HG03520 (cell line): Measurements from ENCODE around the gene PNMA8B.

ENCODE experiments used
- ATAC-seq: cut with Tn5 transposase; IDR thresholded peaks from one replicate; pipeline ENCODE4 v1.9.1; 2021; ENCODE audit warnings: mild to moderate bottlenecking, moderate library complexity; ENCODE audit not compliant: unreplicated experiment

Gene PNMA8B

GRCh38 chr19:46487802-46488445 lies 7.7 kb downstream of the PNMA8B start:
- no peak for ATAC-seq

DNA sequence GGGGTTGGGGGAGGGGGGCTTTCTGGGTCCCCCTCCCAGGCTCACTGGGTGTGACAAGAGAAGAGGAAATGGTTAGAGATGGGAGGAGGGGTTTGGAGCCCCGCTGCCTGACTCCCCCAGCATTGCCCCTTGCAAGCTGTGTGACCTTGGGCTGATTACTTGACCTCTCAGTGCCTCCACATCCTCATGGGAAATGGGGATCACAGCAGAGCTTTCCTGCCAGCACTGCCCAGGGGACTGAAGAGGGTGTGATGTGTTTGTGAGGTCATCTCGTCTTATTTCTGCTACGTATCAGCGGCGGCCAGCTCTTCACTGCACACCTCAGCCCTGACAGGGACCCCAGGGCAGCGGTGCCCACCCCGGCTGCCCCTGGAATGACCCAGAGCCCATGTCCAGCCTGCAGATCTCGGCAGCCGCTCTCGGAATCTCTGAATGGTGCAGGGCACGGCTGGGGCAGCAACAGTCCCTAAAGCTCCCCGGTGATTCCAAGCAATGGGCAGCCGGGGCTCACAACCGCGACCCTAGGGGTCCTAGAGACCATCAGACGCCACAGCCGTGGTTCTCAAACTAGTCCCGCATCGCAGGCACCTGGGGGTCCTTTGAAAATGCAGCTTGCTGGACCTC lies 8.4 kb downstream of the PNMA8B start:
- ATAC-seq, result no peak

GRCh38 chr19:46486358-46486757 lies 9.3 kb downstream of the PNMA8B start:
- ATAC-seq, result no peak

GRCh38 chr19:46484656-46485055 lies 11.0 kb downstream of the PNMA8B start:
- no peak for ATAC-seq

DNA sequence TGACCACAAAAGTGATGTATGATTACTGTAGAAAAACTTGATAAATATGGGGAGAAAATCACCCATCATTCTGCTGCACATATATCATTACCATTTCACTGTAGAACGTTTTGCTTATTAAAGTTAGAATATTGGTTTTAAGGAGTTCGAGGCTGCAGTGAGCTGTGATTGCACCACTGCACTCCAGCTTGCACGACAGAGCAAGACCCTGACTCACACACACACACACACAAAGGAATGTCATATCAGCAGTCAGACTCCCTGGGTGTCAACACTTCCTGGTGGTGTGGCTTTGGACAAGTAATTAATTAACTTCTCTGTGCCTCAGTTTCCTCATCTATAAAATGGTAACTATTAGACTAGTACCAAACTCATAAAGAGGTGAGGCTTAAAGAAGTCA lies 13.0 kb downstream of the PNMA8B start:
- ATAC-seq, result no peak

DNA sequence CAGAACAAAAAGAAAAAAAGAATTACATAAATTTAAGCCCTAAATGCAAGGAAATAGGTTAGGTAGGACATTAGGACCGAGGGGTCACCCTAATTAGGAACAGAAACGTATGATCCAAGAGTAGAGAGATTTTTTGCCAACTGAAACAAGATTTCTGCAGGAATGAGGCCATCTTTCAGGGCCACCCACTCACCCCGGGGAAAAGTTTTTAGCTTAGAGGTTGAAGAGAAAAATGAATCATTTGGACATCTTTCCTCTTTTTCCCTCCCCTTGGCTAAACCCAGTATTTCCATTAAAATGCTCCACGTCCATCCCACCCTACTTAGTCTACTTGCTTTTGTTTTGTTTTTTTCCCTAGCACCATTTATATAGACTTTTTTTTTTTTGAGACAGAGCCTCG lies 13.7 kb downstream of the PNMA8B start:
- ATAC-seq, result no peak

DNA sequence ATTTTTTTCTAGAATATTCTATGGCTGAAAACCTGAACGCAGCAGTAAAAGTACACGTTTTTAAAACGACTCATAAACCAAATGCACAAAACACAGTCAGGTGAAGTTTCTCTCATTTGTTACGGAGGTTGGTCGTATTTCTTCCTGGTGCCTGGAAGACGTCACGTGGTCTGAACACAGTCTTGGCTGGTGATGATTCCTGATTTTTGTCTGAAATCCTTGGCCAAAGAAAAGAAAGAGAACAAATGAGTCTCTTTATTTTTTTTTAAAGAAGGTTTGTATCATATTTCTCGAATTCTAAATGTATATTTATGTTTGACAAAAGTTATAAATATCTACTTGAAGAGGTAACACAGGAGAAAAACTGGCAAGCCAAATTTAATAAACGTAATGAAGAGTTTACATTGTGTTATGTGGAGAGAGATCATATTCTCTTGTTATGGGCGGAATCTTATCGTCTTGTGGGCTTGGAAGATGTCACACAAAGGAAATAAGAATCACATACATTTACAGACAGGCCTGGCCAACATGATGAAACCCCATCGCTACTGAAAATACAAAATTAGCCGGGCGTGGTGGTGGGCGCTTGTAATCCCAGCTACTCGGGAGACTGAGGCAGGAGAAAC lies 14.3 kb downstream of the PNMA8B start:
- no peak for ATAC-seq

GRCh38 chr19:46480415-46480814 lies 15.3 kb downstream of the PNMA8B start:
- ATAC-seq, result no peak

DNA sequence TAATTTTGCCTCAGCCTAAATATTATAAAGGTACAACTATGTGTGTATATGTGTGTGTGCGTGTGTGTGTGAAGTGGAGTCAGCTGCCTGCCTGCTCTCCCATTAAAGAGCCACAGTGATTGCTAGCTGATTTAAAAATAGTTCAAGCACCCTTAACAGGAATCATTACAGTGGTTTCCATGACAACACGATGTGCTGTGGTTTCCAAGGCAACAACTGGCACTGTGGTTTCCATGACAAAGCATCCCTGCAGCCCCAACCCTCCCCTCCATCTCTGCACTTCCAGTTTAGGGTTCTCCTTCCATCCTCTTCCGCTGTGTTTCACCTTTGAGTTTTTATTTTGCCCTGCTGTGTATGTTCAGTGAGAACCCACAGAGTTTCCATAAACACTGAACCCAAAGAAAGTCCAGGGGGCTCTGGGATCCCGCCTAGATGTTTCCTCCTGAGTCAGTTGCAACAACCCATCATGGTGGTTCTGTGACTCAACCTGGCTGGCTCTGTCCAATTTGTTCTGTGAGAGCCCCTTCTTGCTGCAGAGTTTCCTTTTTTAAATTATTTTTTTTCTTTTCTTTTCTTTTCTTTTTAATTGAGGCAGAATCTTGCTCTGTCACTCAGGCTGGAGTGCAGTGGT lies 17.2 kb downstream of the PNMA8B start:
- ATAC-seq, result no peak

DNA sequence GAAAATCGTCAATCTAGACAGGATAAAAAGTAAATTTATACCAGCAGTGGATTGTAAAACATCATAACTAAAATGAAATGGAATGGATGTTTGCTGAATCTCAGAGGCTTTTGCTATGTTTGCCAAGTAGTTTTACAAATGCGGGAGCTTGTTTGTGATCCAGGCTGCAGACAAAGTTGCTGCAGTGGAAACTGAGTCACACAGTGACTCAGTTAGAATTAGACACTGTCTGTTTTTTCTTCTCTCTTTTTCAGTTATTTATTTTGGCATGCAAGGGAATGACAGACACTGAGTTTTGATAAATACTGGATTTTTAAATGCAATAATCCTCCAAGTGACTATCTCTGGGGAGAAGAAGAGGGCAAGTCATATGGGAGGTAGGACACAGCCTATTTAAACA lies 19.7 kb downstream of the PNMA8B start:
- ATAC-seq, result no peak

GRCh38 chr19:46474211-46474610 lies 21.5 kb downstream of the PNMA8B start:
- no peak for ATAC-seq

- no peak for ATAC-seq
Observed at GRCh38 chr19:46472592-46472991, 23.1 kb downstream of the PNMA8B start.

DNA sequence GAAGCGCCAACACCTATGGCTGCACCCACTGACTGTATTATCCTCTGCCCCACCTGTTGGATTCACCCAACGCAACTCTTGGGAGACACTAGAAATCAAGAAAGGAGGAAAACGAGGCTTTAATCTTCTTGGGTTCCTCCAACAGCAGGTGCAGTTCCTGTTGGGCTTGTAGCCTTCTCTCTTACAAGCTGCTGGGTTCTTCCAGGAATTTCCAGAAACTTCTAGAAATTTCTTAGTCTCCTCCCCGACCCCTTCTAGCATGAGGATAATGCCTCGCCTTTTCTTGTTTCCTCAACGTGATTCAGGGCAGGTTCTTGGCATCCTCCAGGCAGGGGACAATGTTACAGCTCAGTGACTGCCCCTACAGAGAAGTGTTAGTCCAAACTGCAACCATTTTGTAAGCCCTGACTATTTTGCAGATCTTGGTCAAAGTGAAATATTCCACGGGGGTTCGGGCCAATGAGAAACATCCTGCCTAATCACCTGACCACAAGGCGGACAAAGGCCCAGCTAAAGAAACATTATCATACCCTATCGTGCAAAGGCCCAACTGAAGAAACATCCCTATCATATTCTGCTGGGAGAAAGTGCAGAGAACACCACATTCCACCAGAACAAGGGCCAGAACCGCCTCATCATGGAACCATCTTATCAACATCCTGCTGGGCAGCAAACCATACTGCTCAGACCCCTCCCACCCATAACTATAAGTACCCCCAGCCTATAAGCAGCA lies 23.7 kb downstream of the PNMA8B start:
- ATAC-seq, result no peak

GRCh38 chr19:46471116-46471733 lies 24.4 kb downstream of the PNMA8B start, which contains the start of gene PNMA8A:
Gene PNMA8A, minus strand, starts transcription at chr19:46471563. Its CDS starts 528 bp downstream, at chr19:46471035.
- no peak for ATAC-seq

GRCh38 chr19:46470376-46470775 lies 25.3 kb downstream of the PNMA8B start:
- ATAC-seq, result no peak

DNA sequence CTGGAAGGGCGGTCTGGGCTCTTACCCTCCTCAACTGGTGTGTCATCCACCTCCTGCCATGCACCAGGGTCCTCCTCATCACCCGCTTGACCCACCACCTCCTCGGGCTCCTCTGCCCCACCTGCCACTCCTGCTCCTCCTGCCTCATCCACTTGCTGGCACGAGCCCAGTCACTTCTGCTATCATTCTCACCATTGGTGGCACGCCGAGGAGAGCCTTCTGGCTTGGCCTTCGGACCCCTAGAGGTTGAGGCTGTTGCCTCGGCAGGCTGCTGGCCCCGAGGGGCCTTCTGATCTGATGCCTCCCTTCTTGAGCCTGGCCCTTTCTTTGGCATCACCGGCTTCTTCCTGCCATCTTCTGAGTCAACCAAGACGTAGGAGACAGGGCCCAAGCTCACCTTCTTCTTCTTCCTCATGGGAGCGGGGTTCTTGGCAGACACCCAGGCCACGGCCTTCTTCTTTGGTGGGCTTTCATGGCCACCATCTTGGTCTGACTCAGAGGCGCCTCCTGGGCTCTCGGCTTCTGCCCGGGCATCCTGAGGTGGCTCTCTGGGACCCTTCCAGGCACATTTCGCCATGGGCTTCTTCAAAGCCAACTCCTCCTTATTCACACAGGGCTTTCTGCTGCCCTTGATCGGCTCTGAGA lies 26.0 kb downstream of the PNMA8B start:
- ATAC-seq, result no peak

GRCh38 chr19:46466536-46467196 lies 29.0 kb downstream of the PNMA8B start:
- no peak for ATAC-seq

- no peak for ATAC-seq
Observed at GRCh38 chr19:46463516-46463915, 32.2 kb downstream of the PNMA8B start.

DNA sequence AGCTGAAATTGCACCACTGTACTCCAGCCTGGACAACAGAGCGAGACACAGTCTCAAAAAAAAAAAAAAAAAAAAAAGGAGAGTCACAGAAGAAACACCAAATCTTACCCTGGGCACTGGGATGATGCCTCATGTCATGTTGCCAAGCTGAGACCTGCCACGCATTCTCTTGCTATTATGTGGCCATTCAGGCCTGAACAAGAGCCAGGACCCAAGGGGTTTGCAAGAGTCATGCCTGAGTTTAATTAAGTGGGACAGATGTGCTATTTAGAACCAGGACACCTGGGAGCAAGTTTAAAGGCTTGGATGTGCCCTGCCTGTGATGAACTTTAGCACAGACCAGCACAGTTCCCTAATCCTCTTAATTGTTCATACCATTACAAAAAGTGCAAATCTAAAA lies 34.1 kb downstream of the PNMA8B start:
- no peak for ATAC-seq

DNA sequence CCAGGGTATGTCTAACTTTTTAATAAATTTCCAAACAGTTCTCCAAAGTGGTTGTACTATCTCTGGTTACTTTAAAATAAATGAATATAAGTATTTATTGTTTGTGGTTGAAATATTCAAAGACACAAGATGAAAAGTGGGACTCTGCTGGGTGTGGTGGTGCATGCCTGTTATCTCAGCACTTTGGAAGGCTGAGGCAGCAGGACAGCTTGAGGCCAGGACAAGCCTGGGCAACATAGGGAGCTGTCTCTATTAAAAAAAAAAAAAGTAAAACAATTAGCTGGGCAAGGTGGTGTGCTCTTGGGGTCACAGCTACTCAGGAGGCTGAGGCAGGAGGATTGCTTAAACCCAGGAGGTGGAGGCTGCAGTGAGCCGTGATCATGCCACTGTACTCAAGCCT lies 34.7 kb downstream of the PNMA8B start:
- no peak for ATAC-seq
